Uterus (tissue), 4 donors: Measurements from ENCODE around the gene PRR30. TPM values are rescaled to one million over a fixed set of nuclear protein-coding genes. Genes with fewer than 3 reads are reported as not detected.

Experiments
- DNase-seq, 2 donors: peaks; one replicate each; pipeline ENCODE4 v3.0.0-alpha.2; 2019 to 2020
- H3K27ac ChIP-seq, 2 donors: fragments of 200-600 bp; sonication (generic); 1 replicate in 1 of 2; 2 replicates in 1 of 2; pipeline ENCODE4 v1.5.1; 2016 to 2018
- H3K27me3 ChIP-seq, 2 donors: fragments of 200-600 bp; sonication (generic); one replicate each; pipeline ENCODE4 v1.5.1; 2018 to 2019; ENCODE audit warnings: control low read depth in 1 of 2
- H3K36me3 ChIP-seq, 2 donors: fragments of 200-600 bp; sonication (generic); one replicate each; pipeline ENCODE4 v1.5.1; 2019; ENCODE audit warnings: control low read depth in 1 of 2
- H3K4me1 ChIP-seq, 2 donors: fragments of 200-600 bp; sonication (generic); one replicate each; pipeline ENCODE4 v1.5.1; 2018 to 2019; ENCODE audit warnings: control low read depth in 1 of 2
- H3K4me3 ChIP-seq, 2 donors: fragments of 200-600 bp; sonication (generic); 1 replicate in 1 of 2; 2 replicates in 1 of 2; pipeline ENCODE4 v1.5.1; 2018 to 2019; ENCODE audit warnings: mild to moderate bottlenecking in 1 of 2
- H3K9me3 ChIP-seq, 2 donors: fragments of 200-600 bp; sonication (generic); one replicate each; pipeline ENCODE4 v1.5.1; 2019; ENCODE audit warnings: control low read depth in 1 of 2
- CTCF ChIP-seq, 4 experiments: fragments of 200-600 bp in 2 of 4; fragments of 450-650 bp in 2 of 4; sonication (generic) in 2 of 4; IDR thresholded peaks; one replicate each; pipeline ENCODE4 v1.5.1; 2016 to 2019; ENCODE audit warnings: antibody characterized with exemption in 4 of 4, mild to moderate bottlenecking in 2 of 4, moderate library complexity in 1 of 4
- POLR2A ChIP-seq, 2 donors: fragments of 450-650 bp; IDR thresholded peaks; one replicate each; pipeline ENCODE4 v1.6.1; 2016; ENCODE audit warnings: antibody characterized with exemption in 2 of 2, mild to moderate bottlenecking in 1 of 2, moderate library complexity in 1 of 2
- intact Hi-C: fragments of 100-400 bp; cut with DNase I; formaldehyde crosslinking; loops from one replicate; pipeline ENCODE4 v1.15.1; 2023; ENCODE audit warnings: low total_unique reads
- total RNA-seq, 4 donors: library from RNA; depleted of rRNA in 3 of 4; stranded (reverse); fragments of >200 nt in 3 of 4; gene quantifications; one replicate each; pipeline versions ENCODE4 v1.1.0 to v1.2.4, GENCODE V29; 2014 to 2023
- donor health status: DM: yes; HTN: yes; CAD: no.

PRR30 gene
- total RNA-seq, 4 donors from 2014 or later, result not detected

- Histone ChIP-seq H3K27me3 (no peaks in the 10 kb centered on the region), H3K4me3 (no peak overlapping the region), H3K27ac (no peak overlapping the region), H3K4me1 (no peaks in the 10 kb centered on the region), H3K9me3 (no peaks in the 10 kb centered on the region), H3K36me3 (no peaks in the 10 kb centered on the region)
- TF ChIP-seq CTCF (IDR thresholded peaks at IDR 0.05) (no peak), POLR2A (IDR thresholded peaks at IDR 0.05) (no peak)
- intact Hi-C loops, result no loop called here
- DNase-seq, result no peak
Measured at GRCh38 chr2:27174638-27175037, 35.4 kb upstream of the PRR30 start.

- H3K4me3 ChIP-seq, result no peak overlapping the region
- no peak overlapping the region for H3K27ac ChIP-seq
- no peak for DNase-seq
- no peaks in the 10 kb centered on the region for H3K9me3 ChIP-seq
- no peaks in the 10 kb centered on the region for H3K36me3 ChIP-seq
- no peaks in the 10 kb centered on the region for H3K4me1 ChIP-seq
- no peak for TF ChIP-seq CTCF (IDR thresholded peaks at IDR 0.05)
- no peak for TF ChIP-seq POLR2A (IDR thresholded peaks at IDR 0.05)
- no peaks in the 10 kb centered on the region for H3K27me3 ChIP-seq
- intact Hi-C loops, result no loop called here
Measured at GRCh38 chr2:27171351-27171848, 32.2 kb upstream of the PRR30 start.

- intact Hi-C loops, result no loop called here
- Histone ChIP-seq H3K27me3 (no peaks in the 10 kb centered on the region), H3K27ac (peak overlapping the region in 1 of 2 donors; percentile 34), H3K4me1 (no peaks in the 10 kb centered on the region), H3K4me3 (no peak overlapping the region), H3K9me3 (no peaks in the 10 kb centered on the region), H3K36me3 (no peaks in the 10 kb centered on the region)
- DNase-seq, result no peak
- no peak for TF ChIP-seq POLR2A (IDR thresholded peaks at IDR 0.05)
- no peak for TF ChIP-seq CTCF (IDR thresholded peaks at IDR 0.05)
Measured at GRCh38 chr2:27170581-27171337, 31.5 kb upstream of the PRR30 start.

- intact Hi-C loops, result no loop called here
- DNase-seq, result no peak
- H3K4me1 ChIP-seq, result no peaks in the 10 kb centered on the region
- H3K27me3 ChIP-seq, result no peaks in the 10 kb centered on the region
- TF ChIP-seq POLR2A (IDR thresholded peaks at IDR 0.05), result no peak
- TF ChIP-seq CTCF (IDR thresholded peaks at IDR 0.05), result no peak
- no peaks in the 10 kb centered on the region for H3K9me3 ChIP-seq
- H3K27ac ChIP-seq, result no peak overlapping the region
- H3K4me3 ChIP-seq, result no peak overlapping the region
- H3K36me3 ChIP-seq, result no peaks in the 10 kb centered on the region
Measured at GRCh38 chr2:27164960-27165763, 26.0 kb upstream of the PRR30 start.
